Measurements from ENCODE around the gene AKT2. TPM values are rescaled to one million over a fixed set of nuclear protein-coding genes. Genes with fewer than 3 reads are reported as not detected.

AKT2 gene
- total and polyA plus RNA-seq, 10 of the 15 experiments (the other 5 are each of a cell fraction or from before 2014, with no cell fraction given), result 1.0 to 185 (median 71.5) TPM

DNA sequence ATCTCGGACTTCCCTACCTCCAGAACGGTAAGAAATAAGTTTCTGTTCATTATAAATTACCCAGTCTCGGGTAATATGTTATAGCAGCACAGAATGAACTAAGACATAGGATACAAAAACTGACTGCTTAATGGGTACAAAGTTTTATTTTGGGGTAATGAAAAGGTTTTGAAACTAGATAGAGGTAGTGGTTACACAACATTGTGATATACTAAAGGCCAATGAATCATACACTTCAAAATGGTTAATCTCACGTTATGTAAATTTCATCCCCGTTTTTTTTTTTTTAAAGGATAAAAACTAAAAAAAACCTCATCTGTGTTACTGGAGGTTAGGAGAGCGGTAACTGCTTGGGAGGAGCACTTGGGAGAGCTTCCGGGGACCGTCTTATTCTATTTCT is 23.5 kb downstream of the AKT2 start:
- no peak for TF ChIP-seq NFYB (IDR thresholded peaks at IDR 0.05; ENCODE audit: insufficient read depth, low read depth, low read length)
- TF ChIP-seq KDM1A (IDR thresholded peaks at IDR 0.05; ENCODE audit: borderline replicate concordance), result no peak
- no peak for TF ChIP-seq POU2F2 (IDR thresholded peaks at IDR 0.05; ENCODE audit: borderline replicate concordance, low read depth, low read length)
- no peak for TF ChIP-seq CHD4 (IDR thresholded peaks at IDR 0.05)
- TF ChIP-seq MTA3 (IDR thresholded peaks at IDR 0.05; ENCODE audit: borderline replicate concordance, low read length), result no peak
- no peak for TF ChIP-seq RBBP5 (conservative IDR thresholded peaks at IDR 0.05)
- TF ChIP-seq RELA (IDR thresholded peaks at IDR 0.05; ENCODE audit: borderline replicate concordance, partially characterized antibody), result no peak
- TF ChIP-seq, protein P1, sequence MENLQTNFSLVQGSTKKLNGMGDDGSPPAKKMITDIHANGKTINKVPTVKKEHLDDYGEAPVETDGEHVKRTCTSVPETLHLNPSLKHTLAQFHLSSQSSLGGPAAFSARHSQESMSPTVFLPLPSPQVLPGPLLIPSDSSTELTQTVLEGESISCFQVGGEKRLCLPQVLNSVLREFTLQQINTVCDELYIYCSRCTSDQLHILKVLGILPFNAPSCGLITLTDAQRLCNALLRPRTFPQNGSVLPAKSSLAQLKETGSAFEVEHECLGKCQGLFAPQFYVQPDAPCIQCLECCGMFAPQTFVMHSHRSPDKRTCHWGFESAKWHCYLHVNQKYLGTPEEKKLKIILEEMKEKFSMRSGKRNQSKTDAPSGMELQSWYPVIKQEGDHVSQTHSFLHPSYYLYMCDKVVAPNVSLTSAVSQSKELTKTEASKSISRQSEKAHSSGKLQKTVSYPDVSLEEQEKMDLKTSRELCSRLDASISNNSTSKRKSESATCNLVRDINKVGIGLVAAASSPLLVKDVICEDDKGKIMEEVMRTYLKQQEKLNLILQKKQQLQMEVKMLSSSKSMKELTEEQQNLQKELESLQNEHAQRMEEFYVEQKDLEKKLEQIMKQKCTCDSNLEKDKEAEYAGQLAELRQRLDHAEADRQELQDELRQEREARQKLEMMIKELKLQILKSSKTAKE (IDR thresholded peaks at IDR 0.05; ENCODE audit: low read depth, poor library complexity, severe bottlenecking), result no peak
- TF ChIP-seq BACH1 (IDR thresholded peaks at IDR 0.05; ENCODE audit: borderline replicate concordance), result no peak
- no peak for TF ChIP-seq SUPT20H (IDR thresholded peaks at IDR 0.05; ENCODE audit: borderline replicate concordance, control insufficient read depth, low read depth, low read length)
- no peak for TF ChIP-seq CHD1 (IDR thresholded peaks at IDR 0.05; ENCODE audit: low read depth, low read length)
- no peak for TF ChIP-seq SMAD1 (IDR thresholded peaks at IDR 0.05; ENCODE audit: low read depth, partially characterized antibody)
- TF ChIP-seq RAD21 (IDR thresholded peaks at IDR 0.05; ENCODE audit: insufficient read depth, low read depth, low read length), result no peak
- no peak for TF ChIP-seq EGR1 (IDR thresholded peaks at IDR 0.05; ENCODE audit: borderline replicate concordance in 1 of 2, low read depth in 2 of 2, low read length in 2 of 2)
- no peak for TF ChIP-seq TCF7 (IDR thresholded peaks at IDR 0.05; ENCODE audit: borderline replicate concordance)
- TF ChIP-seq NFXL1 (IDR thresholded peaks at IDR 0.05; ENCODE audit: borderline replicate concordance), result no peak
- no peak for TF ChIP-seq CHD2 (IDR thresholded peaks at IDR 0.05; ENCODE audit: borderline replicate concordance, low read depth, low read length)
- no peaks in the 10 kb centered on the region for H3K27me3 ChIP-seq (replicated peaks in 1 of 2; ENCODE audit: control insufficient read depth in 2 of 2, insufficient read depth in 2 of 2, low read length in 1 of 2)
- ATAC-seq, result no peak
- H3K4me2 ChIP-seq (ENCODE audit: control insufficient read depth, insufficient read depth), result no peak overlapping the region
- H3K79me2 ChIP-seq (ENCODE audit: control insufficient read depth, insufficient read depth, low read length), result peaks cover 6% of the 10 kb centered on the region
- ChIA-PET POLR2A (no interaction called here), CTCF (no interaction called here), SMC1A (ENCODE audit: uncharacterized antibody, unreplicated experiment) (no interaction called here), RAD21 (ENCODE audit: unreplicated experiment) (no interaction called here)
- no TSS peak for BruUV-seq (replicated peaks)
- no peak for FAIRE-seq
- no peak overlapping the region for H2AFZ ChIP-seq (ENCODE audit: control insufficient read depth, low read depth, low read length)
- no peaks in the 10 kb centered on the region for H4K20me1 ChIP-seq (ENCODE audit: control insufficient read depth, insufficient read depth)
- H3K4me1 ChIP-seq (ENCODE audit: control insufficient read depth, insufficient read depth, low read length), result no peaks in the 10 kb centered on the region
- no peaks in the 10 kb centered on the region; the same call in 2 of the 3 replicates for H3K9me3 ChIP-seq (replicated peaks; ENCODE audit: control insufficient read depth, insufficient read depth, low read length)
- DNase-seq (ENCODE audit: low read depth, low spot score), result no peak
- in situ Hi-C loops (cut with MboI) (no loop called here), intact Hi-C loops (cut with micrococcal nuclease; ENCODE audit: unreplicated experiment) (no loop called here)
- peaks cover 19 to 24% of the 10 kb centered on the region in 2 experiments for H3K36me3 ChIP-seq (ENCODE audit: control insufficient read depth in 2 of 2, insufficient read depth in 2 of 2, low read length in 1 of 2)
- H3K9ac ChIP-seq (ENCODE audit: control insufficient read depth, insufficient read depth, low read length), result no peak overlapping the region
- H3K4me3 ChIP-seq, result no peak overlapping the region
- H3K27ac ChIP-seq (ENCODE audit: control insufficient read depth, insufficient read depth), result no peak overlapping the region
- WGBS (ENCODE audit: insufficient coverage, insufficient replicate concordance, low lambda C conversion rate, missing lambda C conversion rate), result 76% methylated on average over 8 of the region's 8 CpGs

Measured in GM12878 (cell line).